HG03025 (cell line): ENCODE measurements around the gene CDC42BPB.

Experiments
- ATAC-seq: cut with Tn5 transposase; IDR thresholded peaks from one replicate; pipeline ENCODE4 v1.9.1; 2021; ENCODE audit warnings: mild to moderate bottlenecking, moderate library complexity; ENCODE audit not compliant: unreplicated experiment, low FRiP score

Gene CDC42BPB

DNA sequence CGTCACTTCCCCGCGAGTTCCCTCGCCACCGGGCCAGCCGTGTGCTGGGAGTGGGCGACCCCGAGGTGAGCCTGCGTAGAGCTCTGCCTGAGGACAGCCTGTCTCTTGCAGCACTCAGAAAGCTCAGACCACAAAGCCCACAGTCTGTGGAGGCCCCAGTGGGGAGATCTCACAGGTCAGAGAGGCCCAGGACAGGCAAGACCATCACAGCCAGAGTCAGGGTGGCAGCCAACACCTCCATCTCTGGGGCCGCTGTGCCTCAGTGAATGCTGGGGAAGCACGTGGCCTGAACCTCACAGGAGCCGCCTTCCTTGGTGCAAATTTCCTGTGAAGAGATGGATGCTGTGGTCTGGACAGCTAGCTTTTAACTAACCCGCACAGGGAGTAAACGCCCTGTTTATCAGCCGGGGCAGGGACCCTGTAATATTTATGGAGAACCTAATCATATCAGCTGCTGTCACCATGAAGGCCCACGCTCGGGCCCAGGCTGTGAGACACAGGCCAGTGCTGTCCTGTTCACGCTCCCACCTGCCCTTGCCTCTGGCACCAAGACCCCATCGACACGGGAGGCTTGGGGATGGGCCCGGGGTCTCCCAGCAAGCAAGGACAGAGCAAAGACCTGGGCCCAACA lies 56.9 kb downstream of the CDC42BPB start:
- no peak for ATAC-seq

DNA sequence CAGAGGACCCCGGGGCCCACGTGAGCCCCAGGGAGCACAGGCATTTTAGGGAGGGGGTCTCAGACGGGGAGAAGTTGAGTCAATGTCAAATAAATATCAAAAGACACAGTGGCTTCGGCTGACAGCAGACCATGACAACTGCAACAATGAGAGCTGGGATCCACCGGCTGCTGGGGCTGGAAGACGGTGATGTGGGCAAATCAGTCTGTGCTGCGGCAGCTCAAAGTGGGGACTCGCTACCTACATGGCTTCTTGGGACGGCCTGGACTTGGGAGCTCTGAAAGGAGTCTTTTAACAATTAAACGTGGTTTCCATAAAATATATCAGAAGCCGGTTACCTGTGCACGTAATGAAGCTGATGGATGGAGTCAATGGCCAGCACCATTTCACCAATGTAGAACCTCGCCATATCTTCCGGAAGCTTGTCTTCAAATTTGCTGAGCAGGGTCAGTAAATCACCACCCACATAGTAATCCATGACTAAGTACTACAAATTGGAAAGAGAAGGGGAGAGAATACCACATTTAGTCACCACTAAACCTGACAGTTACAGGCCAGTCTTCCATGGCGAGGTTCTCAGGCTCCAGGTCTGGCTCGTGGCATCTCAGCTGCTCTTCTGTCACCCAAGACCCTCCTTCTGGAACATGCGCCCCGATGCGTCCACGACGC lies 58.0 kb downstream of the CDC42BPB start:
- ATAC-seq: no peak

DNA sequence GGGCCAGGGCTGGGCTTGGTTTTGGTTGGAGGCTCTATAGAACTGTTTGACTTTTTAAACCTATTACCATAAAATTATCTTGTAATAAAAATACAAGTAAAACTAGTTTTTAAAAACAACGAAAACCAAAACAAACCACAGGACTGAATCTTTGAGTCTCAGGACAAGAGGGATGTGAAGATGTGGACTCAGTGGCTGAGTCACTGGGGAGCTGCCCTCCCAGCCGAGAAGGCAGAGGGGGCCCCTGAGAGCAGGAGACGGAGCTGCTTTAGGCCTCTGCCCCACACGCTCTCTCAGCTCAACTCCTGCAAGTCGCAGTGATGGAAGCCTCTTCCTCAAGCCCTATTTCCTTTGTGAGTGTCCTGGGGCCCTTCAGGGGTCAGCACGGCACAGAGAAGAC lies 59.0 kb downstream of the CDC42BPB start:
- no peak for ATAC-seq

DNA sequence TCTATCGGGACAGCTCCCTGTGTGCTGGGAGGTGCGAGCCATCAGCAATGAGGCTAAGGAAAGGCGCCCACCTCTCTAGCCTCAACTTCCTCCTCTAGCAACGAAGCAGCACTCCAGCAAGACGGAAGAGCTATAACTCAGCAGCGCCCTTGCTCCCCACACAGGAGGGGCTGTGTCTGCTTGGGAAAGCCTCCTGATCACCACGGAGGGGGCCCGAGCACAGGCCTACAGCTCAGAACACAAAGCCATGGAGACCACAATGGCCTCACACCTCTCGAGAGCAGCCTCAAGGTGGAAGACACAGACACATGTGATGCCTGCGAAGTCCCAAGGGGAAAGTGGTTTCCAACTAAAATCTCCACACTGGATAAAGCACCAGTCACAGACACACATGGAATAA lies 60.4 kb downstream of the CDC42BPB start:
- ATAC-seq: no peak

DNA sequence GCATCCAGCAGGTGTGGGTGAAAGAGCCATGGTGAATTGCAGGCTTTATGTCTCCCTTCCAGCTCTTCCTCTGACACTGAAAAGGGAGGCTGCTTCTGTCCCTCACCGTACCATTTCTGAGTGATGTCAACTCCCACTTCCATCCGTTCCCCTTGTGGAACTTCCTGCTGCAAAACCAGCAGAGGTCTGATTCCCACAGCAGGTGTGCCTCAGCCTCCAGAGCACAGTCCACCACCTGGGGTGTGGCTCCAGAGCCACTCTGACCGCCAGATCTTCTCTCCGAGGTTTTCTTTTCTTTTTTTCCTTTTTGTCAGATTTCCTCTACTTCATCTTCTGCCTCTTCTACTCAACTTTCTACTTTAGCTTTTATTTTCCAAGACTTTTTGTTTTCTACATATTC lies 62.7 kb downstream of the CDC42BPB start:
- ATAC-seq: no peak

DNA sequence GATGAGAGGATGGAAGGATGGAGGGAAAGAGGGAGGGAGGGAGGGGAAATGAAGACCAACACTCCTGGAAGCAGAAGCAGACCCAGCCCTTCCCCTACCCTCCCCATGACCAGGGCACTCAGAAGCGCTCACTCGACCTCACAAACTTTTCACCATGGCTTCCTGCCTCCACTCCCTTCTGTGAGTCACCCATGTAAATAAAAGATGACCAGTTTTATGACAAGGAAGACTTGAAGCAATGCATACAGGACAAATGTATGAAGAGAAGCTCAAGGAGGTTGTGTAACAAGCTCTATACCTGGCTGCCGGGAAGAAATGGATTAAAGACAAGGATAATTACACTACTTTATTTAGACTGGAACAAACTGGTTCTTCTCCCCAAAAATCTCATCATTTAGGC lies 63.8 kb downstream of the CDC42BPB start:
- no peak for ATAC-seq

DNA sequence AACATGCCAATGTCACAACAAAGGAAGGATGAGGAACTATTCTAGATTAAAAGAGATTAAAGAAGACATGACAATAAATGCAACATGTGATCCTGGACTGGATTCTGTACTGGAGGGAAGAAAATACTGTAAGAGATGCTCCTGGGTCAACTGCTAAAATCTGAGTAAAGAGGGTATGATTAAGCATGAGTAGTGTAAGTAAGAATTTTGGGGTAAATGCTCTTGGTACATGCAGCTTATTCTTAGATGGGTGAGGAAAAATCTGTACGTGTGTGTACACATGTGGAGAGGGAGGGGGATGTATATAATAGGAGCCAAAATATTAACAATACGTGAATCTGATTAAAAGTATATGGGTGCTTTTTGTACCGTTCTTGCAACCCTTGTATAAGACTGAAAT lies 66.0 kb downstream of the CDC42BPB start:
- ATAC-seq: no peak

DNA sequence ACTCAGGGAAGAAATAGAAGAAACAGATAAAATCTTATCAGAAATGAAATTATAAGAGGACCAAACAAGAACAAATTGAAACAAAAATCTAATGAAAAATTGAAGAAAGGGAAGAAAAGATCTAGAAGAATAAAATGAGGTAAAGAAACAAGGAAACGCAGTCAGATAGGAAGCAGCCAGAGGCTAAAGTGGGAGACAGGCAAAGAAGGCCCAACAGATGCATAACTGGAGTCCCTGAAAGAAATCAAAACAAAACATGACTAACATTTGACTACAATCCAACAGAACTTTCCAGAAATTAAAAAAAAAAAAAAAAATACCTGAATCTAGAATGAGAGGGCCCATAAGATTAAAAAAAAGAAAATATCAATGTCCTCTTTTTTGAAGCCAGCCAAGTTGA lies 69.3 kb downstream of the CDC42BPB start:
- no peak for ATAC-seq

DNA sequence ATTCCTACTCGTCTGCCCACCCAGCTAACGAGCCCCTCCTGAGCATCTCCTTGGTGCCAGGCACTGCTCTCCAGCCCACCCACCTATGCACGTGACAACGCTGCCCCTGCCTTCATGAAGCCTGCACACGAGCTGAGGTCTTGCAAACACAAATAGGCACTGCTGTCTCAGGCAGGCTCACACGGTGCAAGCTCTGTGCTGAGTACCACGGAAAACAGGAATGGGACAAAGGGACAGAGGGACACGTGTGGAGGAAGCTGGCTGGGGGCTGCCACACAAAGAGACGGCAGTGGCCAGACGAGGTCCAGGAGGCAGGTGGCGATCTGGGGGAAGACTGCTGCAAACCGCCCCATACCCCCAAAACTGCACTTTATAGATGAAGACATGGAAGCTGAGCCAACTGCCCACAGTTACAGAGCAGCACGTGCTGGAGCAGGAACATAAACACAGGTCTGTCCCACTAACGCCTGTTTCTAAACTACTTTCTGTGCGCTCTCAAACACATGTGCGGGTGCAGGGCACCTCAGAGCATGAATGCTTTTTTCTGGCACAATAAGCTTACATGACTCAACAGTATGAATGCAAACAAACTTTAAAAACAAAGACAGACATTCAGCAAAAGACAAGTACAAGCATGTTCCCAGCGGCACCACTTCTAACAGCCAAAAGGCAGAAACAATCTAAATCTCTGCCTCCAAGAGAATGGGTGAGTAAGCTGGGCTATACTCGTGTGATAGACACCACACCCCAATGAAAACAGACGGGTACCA lies 70.4 kb downstream of the CDC42BPB start:
- no peak for ATAC-seq

DNA sequence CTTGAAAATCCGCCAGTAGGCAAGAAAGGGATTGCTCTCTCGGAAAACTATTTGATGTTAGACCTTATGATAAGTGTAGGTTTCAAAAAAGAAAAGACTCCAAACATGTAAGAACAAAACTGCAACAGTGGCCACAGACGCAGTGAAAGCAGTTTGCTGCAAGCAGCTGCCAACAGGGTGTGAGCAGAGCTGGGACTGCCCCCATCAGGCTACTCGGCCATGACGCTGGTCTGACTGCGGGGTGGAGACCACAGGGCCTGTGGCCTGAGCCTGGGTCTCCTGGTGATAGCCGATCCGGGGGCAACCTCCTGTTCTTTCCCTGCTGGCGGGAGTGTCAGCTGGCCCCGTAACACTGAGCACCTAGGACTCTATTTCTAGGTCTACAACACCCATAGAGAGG lies 71.7 kb downstream of the CDC42BPB start:
- ATAC-seq: no peak

DNA sequence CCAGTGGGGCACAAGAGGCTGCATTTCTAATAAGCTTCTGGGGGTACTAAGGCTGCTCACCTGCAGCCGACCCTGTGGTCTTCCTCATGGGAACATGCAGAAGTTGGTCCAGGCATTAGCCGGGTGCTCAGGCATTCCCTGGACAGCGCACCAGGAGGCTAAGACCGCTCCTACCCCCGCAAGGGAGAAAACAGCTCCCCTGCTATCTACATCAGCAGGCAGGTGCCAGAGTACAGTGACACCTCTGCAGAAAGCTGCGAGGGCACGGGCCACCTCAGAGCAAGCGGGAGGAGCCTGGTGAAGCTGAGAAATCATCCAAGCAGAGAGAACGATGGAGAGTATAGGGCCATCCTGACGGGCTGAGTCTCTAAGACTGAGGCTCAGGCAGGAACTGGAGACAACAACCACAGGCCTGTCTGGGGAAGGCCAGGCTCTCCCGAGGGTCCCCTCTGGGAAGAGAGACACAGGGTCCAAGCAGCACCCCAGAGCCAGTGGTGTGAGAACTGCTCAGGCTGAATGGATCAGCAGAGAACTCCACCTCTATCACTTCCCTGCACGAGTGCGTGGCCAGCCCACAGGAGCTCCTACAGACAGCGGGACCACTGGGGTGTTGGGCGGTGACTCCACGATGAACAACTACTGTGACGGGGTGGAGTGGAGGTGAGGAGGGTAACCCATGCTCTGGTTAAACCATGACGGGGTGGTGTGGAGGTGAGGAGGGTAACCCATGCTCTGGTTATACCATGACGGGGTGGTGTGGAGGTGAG lies 72.8 kb downstream of the CDC42BPB start:
- ATAC-seq: no peak

DNA sequence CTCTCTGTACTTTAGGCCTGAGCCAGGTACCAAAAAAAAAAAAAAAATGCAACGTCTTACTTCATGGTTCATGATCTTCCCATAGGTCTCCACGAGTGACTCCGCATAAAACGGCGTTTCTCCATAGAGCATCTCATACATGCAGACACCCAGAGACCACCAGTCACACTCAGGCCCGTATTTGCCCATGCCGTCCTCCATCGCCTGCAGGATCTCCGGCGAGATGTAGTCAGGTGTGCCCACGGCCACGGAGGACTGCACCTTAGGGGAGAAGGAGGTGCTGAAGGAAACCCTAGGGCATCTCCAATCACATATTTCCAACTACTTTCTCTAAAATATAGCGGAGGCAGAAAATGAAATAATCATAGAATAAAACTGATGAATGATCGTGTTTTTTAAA lies 73.9 kb downstream of the CDC42BPB start:
- no peak for ATAC-seq

DNA sequence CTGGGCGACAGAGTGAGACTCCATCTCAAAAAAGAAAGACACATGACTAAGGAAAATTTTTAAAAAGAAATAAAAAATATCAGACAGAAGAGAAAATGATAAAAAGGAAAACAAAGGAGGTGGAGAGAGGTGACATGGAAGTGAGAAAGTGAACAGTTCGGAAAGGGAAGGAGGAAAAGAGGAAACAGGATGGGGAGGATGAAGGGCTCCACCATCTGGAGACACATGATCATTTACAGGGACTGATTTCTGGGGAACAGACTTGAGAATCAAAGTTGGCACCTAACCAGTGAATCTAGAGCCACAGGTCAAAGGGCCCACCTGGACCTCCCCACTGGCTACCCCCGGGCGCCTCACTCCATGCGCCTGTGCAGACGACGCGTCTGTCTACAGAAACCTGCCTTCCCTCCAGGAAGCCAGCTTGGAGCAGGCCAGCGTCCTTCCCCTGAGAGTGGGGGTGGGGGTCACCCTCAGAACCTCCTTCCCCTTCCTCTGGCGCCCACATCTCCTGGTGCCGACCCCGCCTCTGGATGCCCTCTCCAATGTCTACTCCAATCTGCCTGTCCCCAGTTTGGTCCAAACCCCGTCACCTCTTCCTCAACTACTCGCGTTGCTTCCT lies 74.4 kb downstream of the CDC42BPB start:
- no peak for ATAC-seq

DNA sequence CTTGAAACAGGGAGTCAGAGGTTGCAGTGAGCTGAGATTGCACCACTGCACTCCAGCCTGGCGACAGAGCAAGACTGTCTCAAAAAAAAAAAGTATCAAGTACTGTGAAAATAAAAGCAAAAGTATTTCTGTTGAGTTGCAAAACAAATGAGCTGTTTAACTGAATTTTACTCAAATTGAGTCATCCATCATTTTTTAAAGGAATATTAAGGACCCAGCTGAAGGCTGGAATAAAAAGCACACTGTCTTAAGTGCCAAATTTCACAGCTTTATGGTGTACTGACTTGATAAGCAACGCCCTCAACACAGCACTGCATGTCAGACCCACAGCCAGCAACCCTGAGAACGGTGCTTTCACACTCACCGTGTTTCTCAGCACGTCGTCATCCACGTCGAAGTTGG lies 76.9 kb downstream of the CDC42BPB start:
- ATAC-seq: no peak

DNA sequence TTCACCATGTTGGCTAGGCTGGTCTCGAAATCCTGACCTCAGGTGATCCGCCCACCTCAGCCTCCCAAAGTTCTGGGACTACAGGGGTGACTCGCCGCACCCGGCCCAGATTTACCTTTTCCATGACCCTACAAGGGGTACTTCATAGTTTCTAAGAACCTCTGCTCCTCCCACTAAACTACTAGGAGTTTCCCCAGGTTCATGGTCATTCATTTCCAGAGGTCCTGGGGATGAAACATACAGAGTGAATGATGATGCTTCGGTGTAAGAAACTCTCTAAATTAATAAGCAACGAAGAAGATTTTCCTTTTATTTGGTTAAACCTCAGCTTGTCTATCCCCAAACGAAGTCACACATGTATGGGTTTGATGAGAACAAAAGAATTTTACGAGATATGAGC lies 77.9 kb downstream of the CDC42BPB start:
- no peak for ATAC-seq

DNA sequence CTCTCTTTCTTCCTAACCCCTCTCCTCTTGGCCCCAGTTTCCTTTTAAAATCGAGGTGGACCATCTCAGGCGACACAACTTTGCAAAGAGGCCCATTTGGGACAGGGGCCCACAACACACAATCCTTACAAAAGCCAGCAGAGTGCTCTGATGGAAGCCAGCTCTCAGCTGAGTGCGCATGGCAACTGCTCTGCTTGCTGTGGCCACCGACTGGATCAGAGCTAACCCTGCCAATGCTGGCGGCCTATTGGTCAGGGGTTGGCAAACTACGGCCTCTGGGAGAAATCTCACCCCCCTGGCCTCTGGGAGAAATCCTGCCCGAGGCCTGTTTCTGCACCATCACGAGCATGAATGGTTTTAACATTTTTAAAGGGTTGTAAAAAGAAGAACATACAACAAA lies 79.9 kb downstream of the CDC42BPB start:
- no peak for ATAC-seq

DNA sequence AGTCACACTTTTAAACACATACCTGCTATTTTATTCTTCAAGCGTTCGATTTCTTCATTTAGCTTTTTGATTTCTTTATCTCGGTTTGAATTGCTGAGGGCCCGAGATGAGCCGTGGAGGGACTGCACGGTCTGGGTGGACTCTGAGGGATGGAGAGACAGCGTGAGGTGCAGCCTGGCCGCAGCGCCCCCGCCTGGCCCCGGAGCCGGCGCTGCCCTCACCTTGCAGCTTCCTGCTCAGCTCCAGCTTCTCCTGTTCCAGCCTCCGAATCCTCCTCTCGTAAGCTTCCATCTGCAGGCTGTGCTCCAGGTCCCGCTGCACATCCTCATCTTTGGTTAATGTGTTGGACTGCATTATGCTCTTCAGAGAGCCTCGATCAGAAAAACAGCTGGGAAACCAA lies 81.7 kb downstream of the CDC42BPB start:
- no peak for ATAC-seq

DNA sequence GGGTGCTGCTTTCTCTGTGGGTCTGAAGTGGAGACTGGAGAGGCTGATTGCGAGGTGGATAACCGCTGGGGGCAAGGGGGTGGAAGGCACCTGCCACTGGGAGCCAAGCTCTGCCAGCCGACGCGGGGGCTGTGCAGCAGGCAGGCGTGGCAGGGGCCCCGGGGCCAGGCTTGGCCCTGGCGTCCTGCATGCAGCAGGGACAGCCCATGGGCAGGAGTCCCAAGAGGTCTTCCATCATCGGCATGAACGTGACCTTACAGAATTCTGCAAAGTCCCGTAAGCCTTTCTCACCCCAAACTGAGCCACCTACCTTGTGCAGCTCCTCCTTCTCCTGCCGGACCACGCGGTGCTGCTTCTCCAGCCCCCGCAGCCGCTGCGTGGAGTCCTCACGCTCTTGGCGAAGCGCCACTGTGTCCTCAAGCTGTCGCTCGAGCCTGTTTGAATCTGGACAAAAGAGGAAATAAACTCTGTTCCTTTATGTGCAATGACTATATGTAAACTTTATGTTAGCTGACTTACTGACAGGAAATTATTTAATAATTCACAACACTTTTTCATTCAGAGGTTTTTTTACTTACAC lies 83.6 kb downstream of the CDC42BPB start:
- no peak for ATAC-seq

DNA sequence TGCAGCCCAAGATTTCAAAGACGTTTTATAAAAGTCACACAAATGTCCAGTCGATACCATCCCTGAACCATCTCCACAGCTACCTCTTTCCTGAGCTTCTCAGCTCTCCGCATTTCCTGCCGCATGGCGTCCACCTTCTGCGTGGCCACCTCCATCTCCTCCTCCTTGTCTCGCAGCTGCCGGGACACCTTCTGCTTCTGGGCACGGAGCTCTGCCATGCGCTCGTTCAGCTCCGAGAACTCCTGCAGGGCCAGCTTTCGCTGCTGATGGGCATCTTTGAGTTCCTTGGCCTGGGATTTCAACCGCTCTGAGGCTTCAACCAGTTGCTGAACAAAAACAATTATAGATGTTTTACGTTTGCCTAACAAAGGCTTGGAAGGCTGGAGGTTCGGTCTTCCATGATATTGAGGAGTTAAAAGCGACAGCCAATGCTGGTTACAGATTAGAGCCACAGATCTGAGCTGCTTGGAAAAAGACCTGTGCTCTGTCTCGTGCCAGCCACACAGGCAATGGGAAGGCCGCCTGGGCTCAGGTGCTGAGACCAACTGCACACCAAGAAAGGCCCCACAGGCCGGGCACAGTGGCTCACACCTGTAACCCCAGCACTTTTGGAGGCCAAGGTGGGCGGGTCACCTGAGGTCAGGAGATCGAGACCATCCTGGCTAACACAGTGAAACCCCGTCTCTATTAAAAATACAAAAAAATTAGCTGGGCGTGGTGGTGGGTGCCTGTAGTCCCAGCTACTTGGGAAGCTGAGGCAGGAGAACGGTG lies 85.3 kb downstream of the CDC42BPB start:
- ATAC-seq: no peak

DNA sequence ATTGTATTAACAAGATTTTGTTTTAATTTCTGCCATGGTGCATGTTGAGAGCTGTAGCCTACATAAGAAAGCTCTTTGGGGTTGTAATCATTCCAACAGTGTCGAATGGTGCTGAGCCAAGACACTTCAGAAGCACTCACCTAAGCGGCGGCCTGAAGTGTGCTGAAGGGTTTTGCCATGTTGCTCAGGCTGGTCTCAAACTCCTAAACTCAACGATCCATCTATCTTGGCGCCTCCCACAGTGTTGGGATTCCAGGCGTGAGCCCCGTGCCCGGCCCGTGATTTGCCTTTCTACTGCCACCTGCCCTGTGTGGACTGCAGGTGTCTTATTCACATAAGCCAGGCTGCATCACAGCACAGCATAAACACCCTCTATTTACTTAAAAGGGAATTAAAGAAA lies 86.0 kb downstream of the CDC42BPB start:
- ATAC-seq: no peak
